ENCODE results near the gene CEP170.
"Not testable (repeated sequence)": the region's sequence is repeated elsewhere in the genome, so short reads cannot be mapped to it uniquely, and the experiment has no call there.

Gene CEP170

GRCh38 chr1:243233908-243234307, 21.2 kb downstream of the CEP170 start:
- no peak for DNase-seq (ENCODE audit: low read depth in 2 of 2)

GRCh38 chr1:243230914-243231313, 24.2 kb downstream of the CEP170 start:
- DNase-seq (ENCODE audit: low read depth in 2 of 2): no peak

DNA sequence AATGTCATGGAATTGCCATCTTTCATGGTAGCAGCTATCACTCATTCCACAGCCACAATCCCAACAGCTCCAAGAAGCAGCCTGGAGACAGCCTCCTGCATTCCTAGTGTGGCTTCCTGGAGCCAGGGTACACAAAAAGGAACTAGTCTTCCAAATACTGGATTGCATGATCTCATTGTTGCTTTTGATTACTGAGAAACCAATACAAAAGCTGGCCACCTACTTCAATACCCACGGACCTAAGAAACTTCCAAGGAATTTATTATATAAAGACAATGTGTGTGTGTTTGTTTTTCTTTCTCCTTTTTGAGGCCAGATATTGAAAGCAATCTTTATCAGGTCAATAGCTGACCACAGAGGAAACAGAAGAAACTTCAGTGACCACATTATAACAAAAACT, 25.6 kb downstream of the CEP170 start:
- DNase-seq (ENCODE audit: low read depth in 2 of 2): no peak

DNA sequence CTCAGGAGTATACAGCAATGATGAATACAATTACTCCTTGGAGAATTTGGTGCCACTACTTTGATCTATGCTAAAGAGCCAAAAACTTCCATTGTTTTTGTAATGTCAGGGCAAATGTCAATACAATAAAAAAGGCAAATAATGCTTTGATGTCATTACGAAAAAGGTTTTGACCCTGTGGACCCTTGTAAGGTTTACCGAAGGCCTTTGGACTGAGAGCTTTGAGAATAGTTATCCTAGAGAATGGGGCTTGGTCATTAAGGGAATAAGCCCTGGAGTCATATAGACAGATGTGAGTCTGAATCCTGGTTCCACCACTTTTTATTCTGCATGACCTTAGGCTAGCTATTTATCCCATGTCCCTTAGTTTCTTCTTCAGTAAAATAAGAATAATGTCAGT, 27.5 kb downstream of the CEP170 start:
- DNase-seq (ENCODE audit: low read depth in 2 of 2): no peak

DNA sequence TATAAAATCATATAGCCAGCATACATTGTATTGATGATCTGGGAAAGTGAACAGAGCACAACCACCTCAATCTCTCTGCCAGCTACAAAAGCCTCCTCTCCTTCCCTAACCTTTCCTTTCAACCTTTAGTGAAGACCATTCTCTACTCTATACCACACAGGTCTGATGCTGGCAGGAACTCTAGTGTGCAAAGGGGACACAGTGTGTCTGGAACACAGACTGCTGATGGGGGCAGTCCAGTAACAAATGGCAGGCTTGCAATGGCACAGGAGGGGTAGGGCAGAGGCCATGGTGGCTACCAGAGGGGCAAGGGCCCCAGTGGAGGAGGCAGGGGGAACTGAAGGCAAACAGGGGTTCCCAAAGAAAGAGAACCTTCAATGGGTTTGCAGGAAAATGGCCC, 37.0 kb downstream of the CEP170 start:
- DNase-seq (ENCODE audit: low read depth in 2 of 2): no peak

GRCh38 chr1:243217349-243217748, 37.7 kb downstream of the CEP170 start:
- DNase-seq (ENCODE audit: low read depth in 2 of 2): no peak

- DNase-seq (ENCODE audit: low read depth in 2 of 2): no peak
Observed at GRCh38 chr1:243216741-243217140, 38.3 kb downstream of the CEP170 start.

GRCh38 chr1:243215276-243215875, 39.7 kb downstream of the CEP170 start:
- DNase-seq (ENCODE audit: low read depth in 2 of 2): not testable (repeated sequence)

DNA sequence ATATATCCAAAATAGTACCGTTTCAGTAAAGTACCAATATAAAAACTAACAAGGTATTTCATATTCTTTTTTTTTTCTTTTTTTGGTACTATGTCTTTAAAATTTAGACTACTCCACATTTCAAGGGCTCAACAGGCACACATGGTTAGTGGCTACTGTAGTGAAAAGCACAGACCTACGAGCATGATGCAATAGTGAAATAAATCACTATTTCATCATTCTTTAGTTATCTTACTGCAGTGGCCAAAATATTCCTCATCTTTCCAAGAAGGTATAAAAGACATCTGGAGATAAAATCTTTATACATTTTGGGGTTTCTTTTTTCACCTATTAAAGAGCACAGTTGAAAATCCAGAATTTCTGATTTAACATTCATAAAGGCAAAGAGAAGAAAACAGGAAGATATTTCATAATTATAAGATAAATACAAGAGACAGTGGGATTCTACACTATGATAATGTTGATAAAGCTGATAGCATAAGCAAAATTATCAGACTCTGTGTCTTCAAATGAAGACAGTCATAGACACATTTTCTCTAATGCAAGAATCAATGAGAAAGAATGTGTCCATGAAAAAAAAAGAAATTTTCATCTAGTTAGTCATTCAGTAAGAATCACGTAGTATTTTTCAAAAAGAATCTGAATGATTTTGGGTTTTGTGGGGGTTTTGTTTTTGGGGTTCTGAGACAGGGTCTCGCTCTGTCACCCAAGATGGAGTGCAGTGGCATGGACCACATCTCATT, 41.9 kb downstream of the CEP170 start:
- no peak for DNase-seq (ENCODE audit: low read depth in 2 of 2)

DNA sequence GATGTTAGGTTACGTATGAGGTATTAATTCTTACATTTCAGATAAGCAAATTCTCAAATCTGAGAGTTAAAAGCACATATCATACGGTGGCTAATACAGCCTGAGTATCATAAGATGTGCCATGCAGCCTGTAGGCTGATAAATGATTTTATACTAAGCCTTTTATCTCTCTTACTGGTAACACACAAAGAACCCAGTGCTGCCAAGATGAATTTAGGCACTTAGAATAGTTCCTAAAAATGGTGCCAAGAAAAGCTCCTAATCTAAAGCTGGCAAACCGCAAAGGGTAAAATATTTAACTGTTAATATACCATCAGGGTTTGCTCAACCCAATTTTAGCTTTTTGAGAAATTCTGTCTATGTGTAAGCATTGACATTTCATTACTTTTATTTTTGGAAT, 43.1 kb downstream of the CEP170 start:
- not testable (repeated sequence) for DNase-seq (ENCODE audit: low read depth in 2 of 2)

- DNase-seq (ENCODE audit: low read depth in 2 of 2): not testable (repeated sequence)
Observed at GRCh38 chr1:243205026-243205501, 50.0 kb downstream of the CEP170 start.

- not testable (repeated sequence) for DNase-seq (ENCODE audit: low read depth in 2 of 2)
Observed at GRCh38 chr1:243204336-243204735, 50.7 kb downstream of the CEP170 start.

- not testable (repeated sequence) for DNase-seq (ENCODE audit: low read depth in 2 of 2)
Observed at GRCh38 chr1:243203196-243203595, 51.9 kb downstream of the CEP170 start.

DNA sequence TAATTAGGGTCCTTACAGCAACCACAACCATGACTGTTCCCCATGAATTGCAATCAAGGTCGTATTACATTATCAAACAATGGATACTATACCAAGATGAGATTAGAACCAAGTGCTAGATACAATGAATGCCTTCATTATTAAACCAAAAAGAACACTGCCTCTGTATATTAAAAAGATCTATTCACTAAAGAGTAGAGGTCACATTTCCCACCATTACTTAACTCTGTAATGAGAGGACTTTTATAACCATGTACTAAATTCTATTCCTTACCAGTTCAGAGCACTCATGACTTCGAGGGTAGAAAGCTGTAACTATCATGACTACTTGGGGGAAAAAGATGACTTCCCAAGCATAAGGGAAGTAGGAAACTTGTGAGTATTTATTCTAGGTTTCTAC, 53.8 kb downstream of the CEP170 start:
- DNase-seq (ENCODE audit: low read depth in 2 of 2): not testable (repeated sequence)

DNA sequence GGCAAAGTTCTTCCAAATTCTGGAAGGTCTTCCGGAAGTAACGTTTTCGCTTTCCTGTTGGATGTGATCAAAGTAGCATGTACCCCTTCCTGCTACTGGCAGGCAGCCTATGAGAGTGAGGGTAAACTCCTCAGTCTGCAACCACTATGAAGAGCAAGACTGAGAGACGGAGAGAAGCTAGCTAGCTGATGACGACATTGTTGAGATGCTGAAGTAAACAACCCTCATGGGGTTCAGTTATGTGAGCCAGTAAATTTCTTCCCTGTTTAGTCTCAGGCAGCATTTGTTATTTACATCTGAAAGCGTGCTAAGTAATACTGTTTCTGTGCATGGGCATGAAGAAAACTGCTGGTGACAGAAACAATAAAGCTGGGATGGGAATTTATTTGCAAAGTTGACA, 57.6 kb downstream of the CEP170 start:
- DNase-seq (ENCODE audit: low read depth in 2 of 2): not testable (repeated sequence)

- not testable (repeated sequence) for DNase-seq (ENCODE audit: low read depth in 2 of 2)
Observed at GRCh38 chr1:243193330-243193729, 61.8 kb downstream of the CEP170 start.

DNA sequence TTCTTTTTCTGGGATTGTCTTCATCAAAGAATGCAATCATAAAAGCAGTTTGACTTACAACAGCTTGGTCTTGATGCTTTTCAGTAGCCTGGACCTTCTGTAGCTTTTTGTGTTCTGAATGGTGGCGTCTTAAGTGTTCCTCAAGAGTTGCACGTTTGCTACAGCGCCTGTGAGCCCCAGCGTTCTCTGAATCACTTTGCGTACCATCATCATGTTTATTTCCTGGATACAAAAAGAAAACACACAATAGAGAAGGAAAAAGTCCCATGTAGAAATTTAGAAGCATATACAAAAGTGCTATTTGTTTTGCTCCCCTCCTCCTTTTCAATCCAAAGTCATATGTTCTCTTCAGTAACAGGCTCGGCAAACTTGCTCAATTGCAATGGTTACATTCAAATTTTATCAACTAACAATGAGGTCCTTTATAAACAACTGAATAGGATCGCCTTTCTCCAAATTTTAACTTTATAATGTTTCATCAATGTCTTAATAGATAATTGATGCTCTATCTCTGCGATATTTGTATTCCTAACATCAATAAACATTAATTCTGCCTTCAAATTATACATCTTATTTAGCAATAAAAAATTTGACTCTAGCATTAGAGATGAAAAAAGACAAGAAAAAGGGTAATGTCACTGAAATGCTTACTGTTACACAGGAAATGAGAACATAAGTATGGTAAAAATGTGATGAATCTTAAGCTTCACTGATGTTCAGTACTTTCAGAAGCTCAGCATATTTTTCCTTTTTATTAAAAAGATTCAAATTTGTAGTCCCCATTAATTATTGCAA, 68.7 kb downstream of the CEP170 start:
- not testable (repeated sequence) for DNase-seq (ENCODE audit: low read depth in 2 of 2)

GRCh38 chr1:243184787-243185186, 70.3 kb downstream of the CEP170 start:
- not testable (repeated sequence) for DNase-seq (ENCODE audit: low read depth in 2 of 2)

DNA sequence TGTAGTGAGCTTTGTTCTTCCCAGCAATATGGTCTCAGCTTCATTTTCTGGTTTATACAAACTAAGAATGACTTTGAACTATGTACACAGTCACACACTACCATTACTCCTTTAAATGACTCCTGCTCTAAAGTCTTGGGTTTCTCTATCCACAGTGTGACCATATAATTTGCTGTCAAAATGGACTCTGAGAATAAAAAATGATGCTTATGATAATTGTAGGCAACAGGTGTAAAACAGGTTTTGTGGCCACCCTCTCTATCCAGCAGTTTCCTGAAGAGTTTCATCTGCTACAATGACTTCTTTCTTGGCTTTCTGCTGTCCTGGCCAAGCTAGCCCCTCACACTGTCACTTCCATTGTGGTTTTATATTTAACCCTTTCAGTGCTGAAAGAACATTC, 71.4 kb downstream of the CEP170 start:
- DNase-seq (ENCODE audit: low read depth in 2 of 2): not testable (repeated sequence)

- DNase-seq (ENCODE audit: low read depth in 2 of 2): not testable (repeated sequence)
Observed at GRCh38 chr1:243183176-243183575, 71.9 kb downstream of the CEP170 start.

GRCh38 chr1:243179720-243180119, 75.4 kb downstream of the CEP170 start:
- no peak for DNase-seq (ENCODE audit: low read depth in 2 of 2)

DNA sequence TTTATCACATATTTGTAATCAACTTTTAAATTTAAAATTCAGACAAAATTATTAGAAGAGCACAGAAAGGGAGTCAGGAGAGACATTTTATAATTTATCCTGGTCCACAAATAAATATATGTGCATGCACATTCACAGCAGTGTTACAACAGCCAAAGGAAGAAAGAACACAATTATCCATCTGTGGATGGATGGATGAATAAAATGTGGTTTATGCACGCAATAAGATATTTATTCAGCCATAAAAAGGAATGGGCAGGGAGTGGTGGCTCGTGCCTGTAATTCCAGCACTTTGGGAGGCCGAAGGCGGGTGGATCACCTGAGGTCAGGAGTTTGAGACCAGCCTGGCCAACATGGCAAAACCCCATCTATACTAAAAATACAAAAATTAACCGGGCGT, 77.3 kb downstream of the CEP170 start:
- not testable (repeated sequence) for DNase-seq (ENCODE audit: low read depth in 2 of 2)
